ENCODE measurements around the gene KIF9. TPM values are rescaled to one million over a fixed set of nuclear protein-coding genes. Genes with fewer than 3 reads are reported as not detected.

The KIF9 gene
- polyA plus RNA-seq, 1 donor from 2014 or later = 15.6 TPM

- no peak overlapping the region for H3K4me2 ChIP-seq (ENCODE audit: low read length)
- TF ChIP-seq CTCF (IDR thresholded peaks at IDR 0.05; ENCODE audit: poor library complexity, severe bottlenecking) (no peak), POLR2AphosphoS5 (IDR thresholded peaks at IDR 0.05) (no peak), SMC3 (conservative IDR thresholded peaks at IDR 0.05; ENCODE audit: poor library complexity) (no peak), EZH2 (IDR thresholded peaks at IDR 0.05; ENCODE audit: borderline replicate concordance, insufficient read depth, low read length, poor library complexity, severe bottlenecking) (no peak)
- no peaks in the 10 kb centered on the region for H4K20me1 ChIP-seq (ENCODE audit: insufficient read depth)
Observed at GRCh38 chr3:47291158-47291753, 8.7 kb upstream of the KIF9 start.

GRCh38 chr3:47288966-47289910 lies 6.6 kb upstream of the KIF9 start:
- no peaks in the 10 kb centered on the region for H3K27me3 ChIP-seq (ENCODE audit: insufficient read depth, low read depth, low read length)
- H3K9me3 ChIP-seq (ENCODE audit: low read length) = no peaks in the 10 kb centered on the region
- no peak overlapping the region for H2AFZ ChIP-seq (ENCODE audit: low read depth, low read length)
- H3K9ac ChIP-seq (ENCODE audit: low read length) = no peak overlapping the region
- peaks cover 31% of the 10 kb centered on the region for H3K79me2 ChIP-seq (replicated peaks; ENCODE audit: insufficient read depth, low read length)
- no peak overlapping the region for H3K4me3 ChIP-seq (ENCODE audit: low read length)
- H3F3A ChIP-seq (ENCODE audit: insufficient read depth, low read length, poor library complexity, severe bottlenecking) = no peaks in the 10 kb centered on the region
- H3K27ac ChIP-seq (ENCODE audit: low read length) = peak overlapping the region; percentile 51
- no peaks in the 10 kb centered on the region for H3K9me2 ChIP-seq (ENCODE audit: insufficient read depth, low read length)
- H3K36me3 ChIP-seq (ENCODE audit: insufficient read depth, low read length) = no peaks in the 10 kb centered on the region
- H4K20me1 ChIP-seq (ENCODE audit: insufficient read depth) = no peaks in the 10 kb centered on the region
- H3K4me2 ChIP-seq (ENCODE audit: low read length) = no peak overlapping the region
- no peak for TF ChIP-seq MXI1 (conservative IDR thresholded peaks at IDR 0.05; ENCODE audit: poor library complexity, severe bottlenecking)
- TF ChIP-seq POLR2AphosphoS5 (IDR thresholded peaks at IDR 0.05) = no peak
- no peak for TF ChIP-seq EP300 (conservative IDR thresholded peaks at IDR 0.05; ENCODE audit: poor library complexity, severe bottlenecking)
- TF ChIP-seq TAF1 (IDR thresholded peaks at IDR 0.05; ENCODE audit: low read depth) = no peak
- no peak for TF ChIP-seq CTCF (IDR thresholded peaks at IDR 0.05; ENCODE audit: poor library complexity, severe bottlenecking)
- TF ChIP-seq RAD21 (conservative IDR thresholded peaks at IDR 0.05) = no peak
- TF ChIP-seq SMC3 (conservative IDR thresholded peaks at IDR 0.05; ENCODE audit: poor library complexity) = no peak
- TF ChIP-seq EZH2 (IDR thresholded peaks at IDR 0.05; ENCODE audit: borderline replicate concordance, insufficient read depth, low read length, poor library complexity, severe bottlenecking) = no peak
- TF ChIP-seq REST (IDR thresholded peaks at IDR 0.05; ENCODE audit: borderline replicate concordance) = no peak

More at GRCh38 chr3:47291158-47291753, 8.7 kb upstream of the KIF9 start:
- Histone ChIP-seq H3K9me2 (ENCODE audit: insufficient read depth, low read length) (no peaks in the 10 kb centered on the region), H3F3A (ENCODE audit: insufficient read depth, low read length, poor library complexity, severe bottlenecking) (no peaks in the 10 kb centered on the region), H3K79me2 (replicated peaks; ENCODE audit: insufficient read depth, low read length) (peaks cover 14% of the 10 kb centered on the region), H3K27ac (ENCODE audit: low read length) (no peak overlapping the region), H3K27me3 (ENCODE audit: insufficient read depth, low read depth, low read length) (no peaks in the 10 kb centered on the region), H3K9ac (ENCODE audit: low read length) (no peak overlapping the region), H3K4me3 (ENCODE audit: low read length) (no peak overlapping the region), H2AFZ (ENCODE audit: low read depth, low read length) (no peak overlapping the region), H3K9me3 (ENCODE audit: low read length) (no peaks in the 10 kb centered on the region), H3K36me3 (ENCODE audit: insufficient read depth, low read length) (peaks cover 1% of the 10 kb centered on the region)
